Mucosa of descending colon (tissue), 3 donors: ENCODE measurements around the gene LMBRD2. TPM values are rescaled to one million over a fixed set of nuclear protein-coding genes. Genes with fewer than 3 reads are reported as not detected.
"Not testable (repeated sequence)": the region's sequence is repeated elsewhere in the genome, so short reads cannot be mapped to it uniquely, and the experiment has no call there.

Experiments
- ATAC-seq: fragments of 200-7000 bp; cut with Tn5 transposase; one replicate; pipeline ENCODE4 v1.9.1; 2020; ENCODE audit warnings: mild to moderate bottlenecking, moderate library complexity
- DNase-seq, 3 donors: peaks; one replicate each; pipeline ENCODE4 v3.0.0-alpha.2; 2020
- H3K36me3 ChIP-seq: fragments of 200-600 bp; one replicate; pipeline ENCODE4 v1.8.0; 2021; ENCODE audit warnings: low read depth, mild to moderate bottlenecking
- H3K4me1 ChIP-seq: fragments of 200-600 bp; one replicate; pipeline ENCODE4 v1.8.0; 2021; ENCODE audit warnings: low read depth, mild to moderate bottlenecking
- H3K4me3 ChIP-seq: fragments of 200-600 bp; one replicate; pipeline ENCODE4 v1.8.0; 2021; ENCODE audit warnings: mild to moderate bottlenecking
- H3K9me3 ChIP-seq: fragments of 200-600 bp; one replicate; pipeline ENCODE4 v1.8.0; 2021; ENCODE audit warnings: mild to moderate bottlenecking
- intact Hi-C, 2 donors: fragments of 100-400 bp; cut with DNase I in 1 of 2; cut with micrococcal nuclease in 1 of 2; formaldehyde crosslinking; loops; one replicate each; pipeline versions ENCODE4 v1.11.0 to v1.11.1; 2022; cut with DNase I, micrococcal nuclease
- long read RNA-seq, 2 donors: library from polyadenylated mRNA; unstranded; transcript quantifications; one replicate each; pipeline ENCODE4 v2.0.0, GENCODE V29; 2019 to 2021
- total RNA-seq, 3 donors: library from RNA; stranded (reverse); fragmentation: NEBNext Ultra II Directional in 2 of 3; extraction: Animal tissue kit (Norgen Biotek cat#: 25700) in 2 of 3; gene quantifications; one replicate each; pipeline versions ENCODE4 v1.2.1 to v1.2.4, GENCODE V29; 2021 to 2023
- TF ChIP-seq, protein P1 (sequence below): fragments of 200-600 bp; IDR thresholded peaks from one replicate; pipeline ENCODE4 v1.8.0; 2022; ENCODE audit warnings: antibody characterized with exemption, mild to moderate bottlenecking
- donor health status: DM: no; HTN: no; CAD: no; lungs with moderate emphysema.
- donor health status: DM: no; HTN: no; CAD: no.
- donor health status: DM: no; HTN: yes; CAD: no.

Gene LMBRD2
- total RNA-seq: 10 to 100 TPM; 14.8 to 18.0 (median 16.7) TPM
- long read RNA-seq, donor 1, full-length matches to known transcripts: 7 of 12 reads
- long read RNA-seq, donor 1, partial matches to known transcripts: 5 of 12 reads
- long read RNA-seq, donor 1, other reads (novel, unspliced or antisense): 0 of 12 reads
- long read RNA-seq, donor 2, partial matches to known transcripts: 7 of 9 reads
- long read RNA-seq, donor 2, other reads (novel, unspliced or antisense): 2 of 9 reads

DNA sequence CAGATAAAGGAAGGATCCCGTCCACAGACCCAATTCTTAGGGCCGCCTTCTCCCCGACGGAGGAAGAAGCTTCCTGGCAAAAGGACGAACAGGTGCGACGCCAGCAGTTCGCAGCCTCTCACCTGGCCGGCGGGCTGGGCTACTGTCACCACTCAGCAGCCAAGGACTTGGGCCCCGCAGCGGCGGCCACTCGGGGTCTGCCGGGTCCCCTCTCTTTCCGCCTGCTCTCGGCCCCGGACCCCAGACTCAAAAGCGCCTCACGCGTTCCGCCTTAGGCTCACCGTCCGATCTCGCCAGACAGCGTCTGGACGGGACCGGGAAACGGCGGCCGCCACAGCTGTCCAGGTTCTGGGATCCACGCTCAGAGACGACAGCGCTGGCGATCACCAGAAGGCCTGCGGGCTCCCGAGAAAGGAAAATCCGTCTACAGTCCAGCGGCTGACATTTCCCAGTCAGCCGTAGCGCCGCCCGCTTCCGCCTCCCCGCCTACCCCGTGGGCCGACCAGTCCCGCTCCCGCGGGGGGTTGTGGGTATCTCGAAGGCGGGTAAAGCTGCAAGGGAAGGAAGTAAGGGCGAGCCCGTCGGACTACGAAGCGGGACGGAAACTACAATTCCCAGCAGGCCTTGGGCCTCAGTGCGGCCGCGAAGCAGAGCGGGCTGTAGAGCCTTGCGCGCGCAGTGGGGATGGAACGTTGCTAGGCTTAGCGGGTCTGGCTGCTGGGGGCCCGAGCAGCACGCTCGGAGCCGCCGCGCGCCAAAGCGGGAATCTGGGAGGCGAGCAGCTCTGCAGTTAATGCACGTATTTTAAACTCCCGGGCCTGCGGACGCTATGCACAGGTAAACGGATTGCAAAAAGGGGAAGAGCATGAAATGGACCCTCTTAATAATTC lies at the start of gene LMBRD2, which contains the start of gene SKP2:
Gene LMBRD2 (minus strand): TSS at position 454 of the 890 bp plus-strand sequence. CDS start 8,538 bp downstream, outside the sequence.
Gene SKP2 (plus strand): TSS at position 678 of the 890 bp plus-strand sequence. CDS start 152 bp downstream, at position 830.
- Histone ChIP-seq H3K4me3 (peak within 1 kb of the TSS; percentile 77), H3K9me3 (no peaks in the 10 kb centered on the region), H3K36me3 (no peaks in the 10 kb centered on the region), H3K4me1 (peaks cover 13% of the 10 kb centered on the region)
- TF ChIP-seq, protein P1, sequence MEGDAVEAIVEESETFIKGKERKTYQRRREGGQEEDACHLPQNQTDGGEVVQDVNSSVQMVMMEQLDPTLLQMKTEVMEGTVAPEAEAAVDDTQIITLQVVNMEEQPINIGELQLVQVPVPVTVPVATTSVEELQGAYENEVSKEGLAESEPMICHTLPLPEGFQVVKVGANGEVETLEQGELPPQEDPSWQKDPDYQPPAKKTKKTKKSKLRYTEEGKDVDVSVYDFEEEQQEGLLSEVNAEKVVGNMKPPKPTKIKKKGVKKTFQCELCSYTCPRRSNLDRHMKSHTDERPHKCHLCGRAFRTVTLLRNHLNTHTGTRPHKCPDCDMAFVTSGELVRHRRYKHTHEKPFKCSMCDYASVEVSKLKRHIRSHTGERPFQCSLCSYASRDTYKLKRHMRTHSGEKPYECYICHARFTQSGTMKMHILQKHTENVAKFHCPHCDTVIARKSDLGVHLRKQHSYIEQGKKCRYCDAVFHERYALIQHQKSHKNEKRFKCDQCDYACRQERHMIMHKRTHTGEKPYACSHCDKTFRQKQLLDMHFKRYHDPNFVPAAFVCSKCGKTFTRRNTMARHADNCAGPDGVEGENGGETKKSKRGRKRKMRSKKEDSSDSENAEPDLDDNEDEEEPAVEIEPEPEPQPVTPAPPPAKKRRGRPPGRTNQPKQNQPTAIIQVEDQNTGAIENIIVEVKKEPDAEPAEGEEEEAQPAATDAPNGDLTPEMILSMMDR: no peak
- DNase-seq (peak; percentile 98 to 99 (median 98)), ATAC-seq (peak; percentile 100)
- intact Hi-C loops: no loop called here

DNA sequence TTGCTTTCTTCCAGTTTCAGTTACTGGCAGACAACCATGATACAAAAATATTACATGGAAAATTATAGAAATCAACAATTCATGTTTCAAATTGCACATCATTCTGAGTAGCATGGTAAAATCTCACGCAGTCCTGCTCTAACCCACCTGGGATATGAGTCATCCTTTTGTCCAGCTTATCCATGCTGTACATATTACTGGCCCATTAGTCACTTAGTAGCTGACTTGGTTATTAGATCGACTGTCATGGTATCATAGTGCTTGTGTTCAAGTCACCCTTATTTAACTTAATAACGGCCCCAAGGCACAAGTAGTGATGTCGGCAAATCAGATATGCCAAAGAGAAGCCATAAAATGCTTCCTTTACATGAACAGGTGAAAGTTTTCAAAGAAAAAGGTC lies 48.8 kb upstream of the LMBRD2 start:
- no peaks in the 10 kb centered on the region for H3K36me3 ChIP-seq
- TF ChIP-seq, protein P1: no peak
- H3K9me3 ChIP-seq: no peaks in the 10 kb centered on the region
- H3K4me1 ChIP-seq: no peaks in the 10 kb centered on the region
- ATAC-seq (no peak), DNase-seq (no peak)
- intact Hi-C loops: no loop called here
- H3K4me3 ChIP-seq: no peak overlapping the region

DNA sequence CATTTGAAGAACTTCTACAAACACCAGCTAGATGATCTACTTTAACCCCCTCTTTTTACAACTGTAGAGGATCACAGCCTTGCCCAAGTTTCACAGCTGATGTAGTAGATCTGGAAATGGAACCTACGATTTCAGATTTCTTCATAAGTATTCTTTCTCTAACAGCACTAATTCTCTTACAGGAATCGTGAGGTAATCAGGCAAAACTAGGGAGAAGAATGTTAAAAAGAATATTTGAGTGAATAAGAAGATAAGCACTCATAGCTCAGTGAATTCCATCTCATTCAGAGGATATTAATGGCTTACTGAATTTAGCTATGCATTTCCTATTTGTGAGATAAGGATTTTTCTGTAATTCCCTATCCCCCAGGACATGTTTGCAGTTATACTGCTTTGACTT lies 47.9 kb upstream of the LMBRD2 start:
- no peak for ATAC-seq
- H3K9me3 ChIP-seq: no peaks in the 10 kb centered on the region
- intact Hi-C loops: no loop called here
- no peak for DNase-seq
- TF ChIP-seq, protein P1: no peak
- no peak overlapping the region for H3K4me3 ChIP-seq
- H3K36me3 ChIP-seq: no peaks in the 10 kb centered on the region
- no peaks in the 10 kb centered on the region for H3K4me1 ChIP-seq

DNA sequence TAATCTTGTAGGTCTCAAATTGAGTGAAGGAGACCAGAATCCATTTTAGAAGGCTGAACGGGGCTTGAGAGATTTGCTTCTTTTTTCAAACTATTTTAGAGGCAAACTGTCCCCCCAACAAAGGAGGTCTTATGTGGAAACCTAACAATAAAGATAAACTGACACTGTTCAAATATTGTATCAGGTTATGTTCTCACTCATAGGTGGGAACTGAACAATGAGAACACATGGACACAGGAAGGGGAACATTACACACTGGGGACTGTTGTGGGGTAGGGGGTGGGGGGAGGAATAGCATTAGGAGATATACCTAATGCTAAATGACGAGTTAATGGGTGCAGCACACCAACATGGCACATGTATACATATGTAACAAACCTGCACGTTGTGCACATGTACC lies 47.1 kb upstream of the LMBRD2 start:
- H3K4me3 ChIP-seq, intact Hi-C loops, H3K9me3 ChIP-seq, H3K4me1 ChIP-seq, DNase-seq, ATAC-seq, H3K36me3 ChIP-seq: not testable (repeated sequence)

DNA sequence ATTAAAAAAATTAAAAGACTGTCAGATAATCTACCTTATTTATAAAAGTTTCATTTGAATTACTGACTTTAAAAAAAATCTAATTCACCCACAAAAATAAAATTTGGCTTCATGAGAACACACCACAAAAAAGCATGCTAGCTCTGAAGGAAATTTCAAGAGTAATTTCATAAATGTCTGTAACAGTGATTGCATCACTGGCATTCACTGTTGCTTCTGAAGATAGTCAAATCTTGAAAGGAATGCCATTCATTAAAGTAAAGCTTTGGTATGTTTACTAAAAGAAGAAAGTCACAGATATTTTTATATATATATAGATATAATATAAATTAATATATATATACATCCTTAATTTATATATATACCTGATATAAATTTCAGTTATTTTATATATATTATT lies 46.6 kb upstream of the LMBRD2 start:
- Histone ChIP-seq H3K36me3 (no peaks in the 10 kb centered on the region), H3K9me3 (no peaks in the 10 kb centered on the region), H3K4me1 (no peaks in the 10 kb centered on the region), H3K4me3 (no peak overlapping the region)
- TF ChIP-seq, protein P1: no peak
- DNase-seq (no peak), ATAC-seq (no peak)
- intact Hi-C loops: no loop called here

DNA sequence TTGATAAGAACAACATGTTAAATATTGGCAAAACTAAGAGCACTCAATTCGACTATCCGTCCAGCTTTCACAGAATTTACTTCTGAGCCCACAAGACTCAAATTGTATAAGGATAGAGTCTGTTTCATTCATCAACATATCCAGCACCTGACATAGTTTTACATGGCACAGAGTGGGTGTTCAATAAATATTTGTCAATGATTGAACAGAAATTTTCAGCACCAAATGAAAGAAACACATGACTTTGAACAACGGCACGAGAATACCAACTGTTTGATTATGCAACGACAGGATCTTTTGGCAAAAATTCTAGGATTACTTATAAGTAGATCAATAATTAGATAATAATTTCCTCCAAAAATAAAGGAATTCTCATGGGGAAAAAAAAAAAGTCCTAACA lies 42.1 kb upstream of the LMBRD2 start:
- H3K4me3 ChIP-seq: no peak overlapping the region
- no peaks in the 10 kb centered on the region for H3K4me1 ChIP-seq
- ATAC-seq (no peak), DNase-seq (no peak)
- H3K9me3 ChIP-seq: peaks cover 10% of the 10 kb centered on the region
- TF ChIP-seq, protein P1: no peak
- no peaks in the 10 kb centered on the region for H3K36me3 ChIP-seq
- intact Hi-C loops: no loop called here

DNA sequence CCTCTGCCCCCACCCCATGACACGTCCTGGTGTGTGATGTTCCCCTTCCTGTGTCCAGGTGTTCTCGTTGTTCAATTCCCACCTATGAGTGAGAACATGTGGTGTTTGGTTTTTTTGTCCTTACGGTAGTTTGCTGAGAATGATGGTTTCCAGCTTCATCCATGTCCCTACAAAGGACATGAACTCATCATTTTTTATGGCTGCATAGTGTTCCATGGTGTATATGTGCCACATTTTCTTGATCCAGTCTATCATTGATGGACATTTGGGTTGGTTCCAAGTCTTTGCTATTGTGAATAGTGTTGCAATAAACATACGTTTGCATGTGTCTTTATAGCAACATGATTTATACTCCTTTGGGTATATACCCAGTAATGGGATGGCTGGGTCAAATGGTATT lies 32.7 kb upstream of the LMBRD2 start:
- H3K4me1 ChIP-seq, H3K4me3 ChIP-seq, ATAC-seq, DNase-seq, H3K9me3 ChIP-seq, intact Hi-C loops, H3K36me3 ChIP-seq: not testable (repeated sequence)
